ENCODE results near the gene TIAL1. TPM values are rescaled to one million over a fixed set of nuclear protein-coding genes. Genes with fewer than 3 reads are reported as not detected.

The TIAL1 gene
- total RNA-seq, 2 donors from 2014 or later, result 208 to 219 TPM

GRCh38 chr10:119526621-119527592 is 69.9 kb downstream of the TIAL1 start:
- ATAC-seq (peak in 1 of 2 donors; percentile 32), DNase-seq (ENCODE audit: low spot score in 2 of 2) (no peak)
- H3K27ac Mint-ChIP-seq, result peak overlapping the region in 1 of 2 donors; percentile 81
- H3K9me3 Mint-ChIP-seq, result no peaks in the 10 kb centered on the region
- H3K36me3 Mint-ChIP-seq, result peaks cover 9 to 39% of the 10 kb centered on the region in 2 donors

- DNase-seq (ENCODE audit: low spot score in 2 of 2) (no peak), ATAC-seq (no peak)
- Mint-ChIP-seq H3K27ac (peak overlapping the region in 1 of 2 donors; percentile 88), H3K9me3 (no peaks in the 10 kb centered on the region), H3K36me3 (peaks cover 14 to 43% of the 10 kb centered on the region in 2 donors)
Observed at GRCh38 chr10:119526149-119526548, 70.6 kb downstream of the TIAL1 start.

- ATAC-seq (no peak), DNase-seq (ENCODE audit: low spot score in 2 of 2) (no peak)
- Mint-ChIP-seq H3K9me3 (no peaks in the 10 kb centered on the region), H3K36me3 (peaks cover 18 to 44% of the 10 kb centered on the region in 2 donors), H3K27ac (peak overlapping the region in 1 of 2 donors; percentile 88)
Observed at GRCh38 chr10:119525116-119525515, 71.6 kb downstream of the TIAL1 start.

GRCh38 chr10:119524720-119525070 is 72.1 kb downstream of the TIAL1 start:
- Mint-ChIP-seq H3K27ac (peak overlapping the region in 1 of 2 donors; percentile 19), H3K36me3 (peaks cover 23 to 44% of the 10 kb centered on the region in 2 donors), H3K9me3 (no peaks in the 10 kb centered on the region)
- no peak for DNase-seq (ENCODE audit: low spot score in 2 of 2)
- no peak for ATAC-seq

GRCh38 chr10:119523895-119524719 is 72.7 kb downstream of the TIAL1 start:
- Mint-ChIP-seq H3K36me3 (peaks cover 23 to 40% of the 10 kb centered on the region in 2 donors), H3K9me3 (no peaks in the 10 kb centered on the region), H3K27ac (peak overlapping the region; percentile 19 to 90)
- DNase-seq (ENCODE audit: low spot score in 2 of 2), result no peak
- ATAC-seq, result no peak

Other genes starting within 250 kb of the TIAL1 start
- gene RGS10, start 54.2 kb downstream of the TIAL1 start, total RNA-seq, result 100 to 1,000 TPM; 183 to 251 TPM
- 10 to 100 TPM; 25.5 to 31.9 TPM for gene BAG3, start 54.4 kb upstream of the TIAL1 start, total RNA-seq
- gene INPP5F, start 129.1 kb upstream of the TIAL1 start, total RNA-seq, result 10 to 100 TPM; 23.0 to 27.3 TPM